Loucy (cell line): ENCODE results near the gene SERPINB7.

Experiments
- EZH2phosphoT487 ChIP-seq: fragments of 200-600 bp; IDR thresholded peaks from 2 replicates; pipeline ENCODE4 v1.6.1; 2018; ENCODE audit warnings: antibody characterized with exemption, mild to moderate bottlenecking, moderate library complexity, borderline replicate concordance
- TF ChIP-seq, protein P1 (sequence below): fragments of 200-600 bp; sonication (generic); conservative IDR thresholded peaks from 2 replicates; pipeline ENCODE4 v1.5.1; 2014; ENCODE audit warnings: mild to moderate bottlenecking, antibody characterized with exemption, low read length

GRCh38 chr18:63823516-63824219 is 48.5 kb downstream of the SERPINB7 start:
- TF ChIP-seq, protein P1, sequence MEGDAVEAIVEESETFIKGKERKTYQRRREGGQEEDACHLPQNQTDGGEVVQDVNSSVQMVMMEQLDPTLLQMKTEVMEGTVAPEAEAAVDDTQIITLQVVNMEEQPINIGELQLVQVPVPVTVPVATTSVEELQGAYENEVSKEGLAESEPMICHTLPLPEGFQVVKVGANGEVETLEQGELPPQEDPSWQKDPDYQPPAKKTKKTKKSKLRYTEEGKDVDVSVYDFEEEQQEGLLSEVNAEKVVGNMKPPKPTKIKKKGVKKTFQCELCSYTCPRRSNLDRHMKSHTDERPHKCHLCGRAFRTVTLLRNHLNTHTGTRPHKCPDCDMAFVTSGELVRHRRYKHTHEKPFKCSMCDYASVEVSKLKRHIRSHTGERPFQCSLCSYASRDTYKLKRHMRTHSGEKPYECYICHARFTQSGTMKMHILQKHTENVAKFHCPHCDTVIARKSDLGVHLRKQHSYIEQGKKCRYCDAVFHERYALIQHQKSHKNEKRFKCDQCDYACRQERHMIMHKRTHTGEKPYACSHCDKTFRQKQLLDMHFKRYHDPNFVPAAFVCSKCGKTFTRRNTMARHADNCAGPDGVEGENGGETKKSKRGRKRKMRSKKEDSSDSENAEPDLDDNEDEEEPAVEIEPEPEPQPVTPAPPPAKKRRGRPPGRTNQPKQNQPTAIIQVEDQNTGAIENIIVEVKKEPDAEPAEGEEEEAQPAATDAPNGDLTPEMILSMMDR, result peak; percentile 81
- no peak for TF ChIP-seq EZH2phosphoT487
